ENCODE measurements around the gene JAM3.

GRCh38 chr11:134082990-134083389 lies 14.1 kb downstream of the JAM3 start:
- TF ChIP-seq CTCF (IDR thresholded peaks at IDR 0.05) (no peak), POLR2A (IDR thresholded peaks at IDR 0.05) (no peak), EP300 (IDR thresholded peaks at IDR 0.05) (no peak)

Measured in suprapubic skin (tissue), 3 donors.